HG03439 (cell line): ENCODE results near the gene SLC24A5.

Experiments
- ATAC-seq: cut with Tn5 transposase; IDR thresholded peaks from one replicate; pipeline ENCODE4 v1.9.1; 2021; ENCODE audit warnings: mild to moderate bottlenecking, moderate library complexity; ENCODE audit not compliant: unreplicated experiment

The SLC24A5 gene

DNA sequence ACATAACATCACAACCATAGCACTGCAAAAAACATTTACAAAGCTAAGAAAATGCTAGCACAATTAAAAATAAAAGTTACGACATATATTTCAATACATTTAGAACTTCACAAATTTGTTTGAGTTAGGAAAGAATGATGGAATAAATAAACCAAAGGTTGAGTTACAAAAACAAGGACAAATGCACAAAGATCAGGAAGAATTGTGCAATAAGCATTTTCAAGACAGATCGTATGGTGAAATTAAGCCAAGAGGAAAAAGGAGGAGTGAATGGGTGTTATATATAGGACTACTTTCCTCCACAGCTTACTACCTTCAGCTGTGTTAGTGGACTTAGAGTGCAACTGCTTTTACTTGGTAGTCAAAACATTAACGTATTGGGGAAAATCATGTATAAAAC is 64.7 kb downstream of the SLC24A5 start:
- no peak for ATAC-seq

DNA sequence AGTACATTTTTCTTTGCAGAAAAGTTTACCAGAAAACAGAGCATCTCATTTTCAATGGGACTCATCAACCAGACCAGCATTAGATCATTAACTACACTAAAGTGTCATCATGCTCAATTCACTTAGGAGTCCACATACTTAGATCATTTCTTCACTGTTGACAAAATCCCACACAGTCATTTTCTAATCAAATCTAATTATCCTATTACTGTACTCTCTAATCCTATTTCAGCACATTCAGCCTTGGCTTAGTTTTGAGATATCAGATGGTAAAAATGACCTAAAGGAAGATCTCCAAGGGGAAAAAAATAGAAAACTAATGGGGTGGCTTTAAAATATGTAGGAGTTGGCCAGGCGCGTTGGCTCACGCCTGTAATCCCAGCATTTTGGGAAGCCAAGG is 65.5 kb downstream of the SLC24A5 start:
- no peak for ATAC-seq

DNA sequence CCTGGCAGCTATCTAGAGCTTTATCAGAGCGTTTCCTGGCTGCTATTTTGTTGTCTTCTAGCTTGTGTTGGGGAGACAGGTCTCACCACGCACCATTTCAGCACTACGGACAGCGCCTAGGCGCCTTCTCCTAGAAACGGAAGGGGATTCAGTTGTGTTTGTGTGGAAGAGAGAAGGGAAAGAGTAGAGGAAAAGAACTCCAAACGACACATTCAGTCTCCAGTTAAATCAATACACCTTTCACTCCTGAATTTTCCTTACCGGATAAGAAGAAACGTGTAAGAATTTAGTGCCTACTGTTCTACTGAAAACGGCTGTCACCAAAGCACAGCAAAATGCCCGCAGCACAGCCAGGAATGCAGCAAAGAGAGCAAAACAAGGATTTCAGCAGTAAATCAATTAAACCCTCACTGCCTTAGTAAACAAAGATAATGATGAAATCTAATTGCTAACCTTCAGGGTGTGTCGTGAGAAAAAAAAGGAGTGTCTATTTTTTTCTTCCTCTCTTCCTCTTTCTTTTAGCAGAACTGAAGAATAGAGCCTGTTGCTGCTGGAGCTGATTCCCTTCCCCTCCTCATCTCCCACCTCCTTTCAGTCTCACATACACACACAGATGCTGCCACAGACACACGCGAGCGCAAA is 70.3 kb downstream of the SLC24A5 start:
- no peak for ATAC-seq

DNA sequence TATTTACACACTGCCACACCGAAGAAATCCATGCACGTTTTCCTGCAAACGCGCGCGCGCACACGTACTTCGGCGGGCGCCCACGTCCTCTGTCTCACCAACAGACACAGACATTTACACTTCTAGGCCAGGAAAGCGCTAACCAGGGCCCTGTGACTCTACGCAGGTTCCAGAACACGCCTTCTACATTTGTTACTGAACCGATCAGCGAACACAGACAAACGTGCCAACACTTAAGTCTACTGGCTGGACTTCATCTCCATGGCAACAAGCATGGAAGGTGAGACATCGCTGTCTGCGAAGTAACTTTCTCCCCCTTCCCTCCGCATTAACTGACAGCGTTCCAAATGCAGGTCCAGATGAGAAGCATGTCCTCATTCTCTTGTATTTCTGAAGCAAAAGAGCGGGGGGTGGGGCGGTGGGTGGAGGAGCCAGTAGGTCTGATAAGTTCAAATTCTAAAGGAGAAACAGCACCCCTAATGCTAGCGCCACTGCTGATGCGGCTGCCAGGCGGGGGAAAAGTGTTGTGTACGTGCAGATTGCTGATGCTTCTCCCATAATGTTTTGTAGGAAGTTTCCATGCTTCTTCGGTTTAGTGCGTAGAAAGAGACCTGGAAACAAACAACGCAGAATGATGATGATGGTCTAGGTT is 70.9 kb downstream of the SLC24A5 start, which contains the start of gene CTXN2:
CTXN2 (plus strand) TSS at position 92 of the 652 bp plus-strand sequence. CDS start 9,636 bp downstream, outside the sequence.
- no peak for ATAC-seq
